Fibroblast of peridontal ligament (primary cell): ENCODE data around the gene TRERF1.
A peak's percentile ranks its signal among the peaks of the same experiment; 100 is the strongest.

Experiments
- DNase-seq: peaks from one replicate; pipeline ENCODE4 v3.0.0-alpha.2; 2010; ENCODE audit errors: extremely low read depth

Gene TRERF1

DNA sequence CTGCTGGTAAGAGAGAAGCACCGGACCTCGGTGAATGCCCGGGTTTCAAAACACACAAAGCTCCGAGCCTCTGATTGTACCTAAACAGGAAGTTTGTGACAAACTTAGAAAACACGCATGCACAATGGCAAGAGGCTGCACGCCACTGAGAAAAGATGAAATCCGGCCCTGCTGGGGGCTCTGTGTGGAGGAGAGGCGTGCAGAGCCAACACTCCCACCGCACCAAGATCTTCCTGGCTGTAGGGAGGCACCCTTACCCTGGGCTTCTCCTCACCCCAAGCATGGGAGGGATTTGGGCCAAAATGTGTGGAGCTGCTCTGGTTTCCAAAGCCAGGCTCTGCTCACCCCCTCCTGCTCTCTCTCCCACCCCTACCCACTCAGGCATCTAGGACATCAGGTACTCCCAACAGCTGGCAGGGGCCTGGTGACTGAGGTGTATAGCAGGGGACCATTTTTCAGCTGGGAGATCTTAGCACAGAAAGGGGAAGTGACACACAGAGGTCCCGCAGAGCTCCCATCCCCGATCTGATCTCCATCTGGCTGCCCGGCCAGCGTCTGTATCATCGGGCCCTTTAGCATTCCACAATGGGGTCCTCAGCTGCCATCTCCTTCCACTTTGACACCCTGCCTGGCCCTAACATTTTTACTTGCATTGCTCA, 84.2 kb downstream of the TRERF1 start:
- no peak for DNase-seq

- no peak for DNase-seq
These were observed 84.8 kb downstream of the TRERF1 start for GRCh38 chr6:42366999-42367352.

- no peak for DNase-seq
These were observed 85.6 kb downstream of the TRERF1 start for GRCh38 chr6:42366011-42366705.

DNA sequence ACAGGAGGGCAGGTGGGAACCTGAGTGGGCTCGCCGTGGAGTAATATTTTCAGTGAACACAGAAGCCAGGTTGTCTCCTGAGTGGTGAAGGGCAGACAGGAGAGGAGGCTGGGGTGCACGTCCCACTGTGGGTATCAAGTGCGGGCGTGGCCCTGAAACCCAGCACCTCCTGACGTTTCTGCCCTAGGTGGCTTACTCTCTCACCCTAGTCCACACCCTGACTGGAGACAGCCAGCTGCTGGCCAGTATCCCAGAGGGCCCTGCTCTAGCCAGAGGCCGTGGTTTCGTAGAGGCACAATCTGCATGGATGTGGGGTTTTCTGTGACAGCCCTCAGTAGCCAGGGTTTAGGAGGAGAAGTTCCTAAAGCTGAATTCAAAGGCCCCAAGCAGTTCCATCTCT, 86.7 kb downstream of the TRERF1 start:
- no peak for DNase-seq

- DNase-seq = no peak
These were observed 87.5 kb downstream of the TRERF1 start for GRCh38 chr6:42363926-42364849.

DNA sequence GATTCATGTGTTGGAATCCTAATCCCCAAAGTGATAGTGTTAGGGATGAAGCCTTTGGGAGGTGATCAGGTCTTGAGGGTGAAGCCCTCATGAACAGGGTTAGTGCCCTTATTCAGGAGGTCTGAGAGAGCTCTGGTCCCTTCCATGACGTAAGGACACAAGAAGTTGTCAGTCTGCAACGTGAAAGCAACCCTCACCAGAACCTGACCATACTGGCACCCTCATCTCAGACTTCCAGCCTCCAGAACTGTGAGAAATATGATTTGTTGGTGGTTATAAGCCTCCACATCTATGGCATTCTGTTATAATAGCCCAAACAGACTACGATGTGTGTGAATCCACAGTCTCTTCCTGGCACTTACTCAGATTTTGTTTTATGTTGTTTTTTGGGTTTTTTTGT, 90.7 kb downstream of the TRERF1 start:
- DNase-seq = no peak

DNA sequence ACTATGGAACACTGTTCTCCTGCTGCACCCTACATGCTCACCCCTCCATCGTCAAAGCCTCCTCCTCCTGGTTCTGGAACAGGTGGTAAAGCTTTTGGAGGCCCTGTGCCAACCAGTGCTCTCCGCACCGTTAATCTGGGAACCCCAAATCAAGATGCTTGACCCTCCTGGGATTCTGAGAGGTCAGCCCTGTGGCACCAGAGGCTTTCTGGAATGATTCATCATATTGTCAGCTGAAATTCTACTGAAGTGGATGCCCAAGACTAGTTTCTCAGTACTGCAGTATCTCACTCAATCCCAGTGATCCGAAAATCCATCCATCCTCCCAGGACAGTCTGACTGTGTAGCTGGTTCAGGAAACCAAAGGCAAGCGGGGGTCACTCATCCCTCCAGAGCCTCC, 92.7 kb downstream of the TRERF1 start:
- peak; percentile 45 for DNase-seq

- no peak for DNase-seq
These were observed 96.3 kb downstream of the TRERF1 start for GRCh38 chr6:42355416-42355815.

DNA sequence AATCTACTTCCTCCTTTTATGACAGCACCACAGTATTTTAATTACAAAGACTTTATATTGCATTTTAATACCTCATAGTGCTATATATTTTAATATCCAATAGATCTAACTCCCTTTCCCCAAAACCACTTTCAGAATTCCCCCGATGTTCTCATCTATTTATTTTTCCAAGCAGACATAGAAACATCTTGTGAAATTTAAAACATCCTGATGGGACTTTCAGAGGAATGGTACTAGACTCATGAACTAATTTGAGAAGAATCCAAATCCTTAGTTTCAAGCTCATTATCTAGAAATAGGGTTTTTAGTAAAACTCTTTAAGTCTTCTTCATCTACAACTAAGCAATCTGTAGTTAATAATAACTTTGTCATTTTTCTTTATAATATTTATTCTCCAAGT, 97.0 kb downstream of the TRERF1 start:
- peak; percentile 57 for DNase-seq

- DNase-seq = peak; percentile 74
These were observed 98.7 kb downstream of the TRERF1 start for GRCh38 chr6:42352856-42353564.

GRCh38 chr6:42350911-42351310, 100.8 kb downstream of the TRERF1 start:
- no peak for DNase-seq

- no peak for DNase-seq
These were observed 101.8 kb downstream of the TRERF1 start for GRCh38 chr6:42349753-42350511.

DNA sequence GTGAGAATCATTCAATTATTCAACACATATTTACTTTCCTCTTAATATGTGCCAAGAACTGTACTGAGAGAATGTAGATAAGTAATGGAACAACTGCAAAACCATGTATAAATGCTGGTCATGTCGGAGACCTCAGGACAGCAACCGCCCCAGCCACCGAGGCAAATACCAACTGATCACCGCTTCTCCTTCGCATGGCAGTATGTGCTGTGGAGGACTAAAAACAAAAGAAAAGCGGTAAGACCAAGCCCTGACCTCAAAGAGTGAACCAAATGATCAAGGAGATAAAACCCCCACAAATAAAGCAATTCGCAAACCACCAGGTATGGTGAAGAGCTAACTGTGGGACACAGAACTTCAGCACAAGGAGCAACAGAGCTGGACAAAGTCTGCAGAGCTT, 104.3 kb downstream of the TRERF1 start:
- no peak for DNase-seq

DNA sequence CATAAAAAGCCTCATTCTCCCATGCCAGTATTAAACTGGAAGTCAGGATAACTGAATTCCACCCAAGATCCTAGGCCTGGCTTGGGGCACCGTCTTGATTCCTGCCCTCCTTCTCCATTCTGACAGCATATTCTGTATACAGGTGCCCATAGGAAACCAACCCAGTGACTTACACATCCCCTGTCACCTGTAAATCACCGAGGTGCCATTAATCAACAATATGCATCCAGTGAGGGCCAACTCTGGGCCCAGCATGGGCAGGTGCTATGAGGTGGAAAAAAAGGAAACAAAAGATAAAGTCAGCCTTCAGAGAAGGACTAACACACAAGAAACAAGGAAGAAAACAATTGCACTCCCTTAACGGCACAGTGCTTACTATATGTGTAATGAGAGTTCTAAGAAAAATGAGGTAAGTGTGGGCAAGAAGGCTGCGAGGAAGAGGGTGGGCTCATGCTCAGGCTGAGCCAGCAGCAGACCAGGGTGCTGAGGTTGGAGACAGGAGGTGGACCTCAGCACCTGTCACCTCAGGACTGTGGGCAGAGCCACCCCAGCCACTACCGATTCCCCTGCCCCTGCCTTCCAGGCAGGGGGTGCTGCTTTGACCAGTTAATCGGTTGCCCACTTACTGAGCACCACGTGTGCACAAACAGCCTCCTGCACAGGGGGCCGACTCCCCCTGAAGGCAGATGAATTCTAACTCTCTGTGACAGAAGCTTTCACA, 105.9 kb downstream of the TRERF1 start:
- DNase-seq = no peak

GRCh38 chr6:42344756-42345155, 107.0 kb downstream of the TRERF1 start:
- no peak for DNase-seq

- no peak for DNase-seq
These were observed 109.8 kb downstream of the TRERF1 start for GRCh38 chr6:42341771-42342553.

GRCh38 chr6:42341221-42341620, 110.5 kb downstream of the TRERF1 start:
- no peak for DNase-seq

- DNase-seq = no peak
These were observed 111.2 kb downstream of the TRERF1 start for GRCh38 chr6:42340511-42340910.

DNA sequence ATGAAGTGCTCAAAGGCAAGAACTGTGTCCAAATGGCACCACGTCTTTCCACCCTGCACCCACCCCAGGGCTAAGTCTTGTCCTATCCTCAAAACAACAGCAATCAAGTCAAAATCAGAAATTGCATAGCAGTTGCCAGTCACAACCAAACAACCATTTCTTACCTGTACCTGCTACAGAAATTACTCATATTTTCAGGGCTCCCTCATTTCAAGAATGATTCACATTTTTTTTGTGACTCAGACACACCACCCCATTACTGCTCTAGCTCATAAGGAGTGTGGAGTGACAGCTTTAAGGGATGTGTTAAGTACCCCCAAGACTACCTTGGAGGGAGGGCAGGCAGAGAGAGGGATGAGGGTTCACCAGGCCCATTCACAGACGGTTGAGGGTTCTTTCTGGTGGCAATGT, 111.7 kb downstream of the TRERF1 start:
- DNase-seq = no peak

GRCh38 chr6:42338744-42339222, 112.9 kb downstream of the TRERF1 start:
- DNase-seq = peak; percentile 98
